SH-SY5Y (cell line): ENCODE results near the gene EDN2.
A peak's percentile ranks its signal among the peaks of the same experiment; 100 is the strongest.

ENCODE experiments used
- GATA2 ChIP-seq: IDR thresholded peaks from 2 replicates; pipeline ENCODE4 v1.6.1; 2011; ENCODE audit warnings: mild to moderate bottlenecking, low read depth, low read length
- GATA3 ChIP-seq: IDR thresholded peaks from 2 replicates; pipeline ENCODE4 v1.6.1; 2011; ENCODE audit warnings: low read depth, mild to moderate bottlenecking, low read length, moderate library complexity

DNA sequence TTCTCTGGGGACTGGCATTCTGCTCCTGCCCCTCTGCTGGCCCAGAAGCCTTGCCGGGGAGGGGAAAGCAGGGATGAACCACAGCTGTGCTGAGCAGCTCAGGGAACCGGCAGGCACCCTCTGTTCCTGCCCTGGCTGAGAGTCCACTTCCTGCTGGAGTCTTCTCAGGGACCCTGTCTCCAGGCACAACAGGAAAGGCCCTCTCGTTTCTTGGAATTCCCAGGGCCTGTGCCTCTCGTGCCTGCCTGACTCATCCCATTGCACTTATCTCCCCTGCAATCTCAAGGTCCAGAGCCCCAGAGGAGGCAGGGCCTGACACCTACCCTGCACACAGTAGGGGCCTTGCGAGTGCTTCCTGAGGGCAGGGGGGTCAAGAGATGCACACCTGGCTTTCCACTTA lies 1.1 kb upstream of the EDN2 start:
- TF ChIP-seq GATA3 (no peak), GATA2 (peak; percentile 68; the same call in 1 of the 2 replicates)
